HG03095 (cell line): Measurements from ENCODE around the gene KIF16B.
A peak's percentile ranks its signal among the peaks of the same experiment; 100 is the strongest.
"Not testable (repeated sequence)": the region's sequence is repeated elsewhere in the genome, so short reads cannot be mapped to it uniquely, and the experiment has no call there.

Experiments
- ATAC-seq: cut with Tn5 transposase; IDR thresholded peaks from one replicate; pipeline ENCODE4 v1.9.1; 2021; ENCODE audit warnings: moderate library complexity; ENCODE audit not compliant: unreplicated experiment

The KIF16B gene

GRCh38 chr20:16573001-16573965 is at the start of gene KIF16B:
Gene KIF16B, minus strand, starts transcription at chr20:16573448. Its CDS starts 173 bp downstream, at chr20:16573275.
- peak; percentile 78 for ATAC-seq

- no peak for ATAC-seq
Observed at GRCh38 chr20:16622501-16622900, 49.3 kb upstream of the KIF16B start.

- ATAC-seq, result no peak
Observed at GRCh38 chr20:16621435-16622141, 48.3 kb upstream of the KIF16B start.

GRCh38 chr20:16620961-16621360 is 47.7 kb upstream of the KIF16B start:
- no peak for ATAC-seq

- no peak for ATAC-seq
Observed at GRCh38 chr20:16619953-16620352, 46.7 kb upstream of the KIF16B start.

- ATAC-seq, result no peak
Observed at GRCh38 chr20:16617056-16617455, 43.8 kb upstream of the KIF16B start.

- no peak for ATAC-seq
Observed at GRCh38 chr20:16616317-16616716, 43.1 kb upstream of the KIF16B start.

- no peak for ATAC-seq
Observed at GRCh38 chr20:16615199-16615598, 42.0 kb upstream of the KIF16B start.

GRCh38 chr20:16613954-16614353 is 40.7 kb upstream of the KIF16B start:
- ATAC-seq, result no peak

- no peak for ATAC-seq
Observed at GRCh38 chr20:16612706-16613105, 39.5 kb upstream of the KIF16B start.

- no peak for ATAC-seq
Observed at GRCh38 chr20:16611817-16612216, 38.6 kb upstream of the KIF16B start.

GRCh38 chr20:16609066-16609465 is 35.8 kb upstream of the KIF16B start:
- ATAC-seq, result no peak

- no peak for ATAC-seq
Observed at GRCh38 chr20:16608277-16608650, 35.0 kb upstream of the KIF16B start.

GRCh38 chr20:16607364-16608276 is 34.4 kb upstream of the KIF16B start:
- no peak for ATAC-seq

GRCh38 chr20:16606468-16607070 is 33.3 kb upstream of the KIF16B start:
- ATAC-seq, result no peak

- no peak for ATAC-seq
Observed at GRCh38 chr20:16601047-16601446, 27.8 kb upstream of the KIF16B start.

GRCh38 chr20:16599257-16599656 is 26.0 kb upstream of the KIF16B start:
- no peak for ATAC-seq

- ATAC-seq, result no peak
Observed at GRCh38 chr20:16596991-16597390, 23.7 kb upstream of the KIF16B start.

GRCh38 chr20:16596404-16596803 is 23.2 kb upstream of the KIF16B start:
- ATAC-seq, result not testable (repeated sequence)

- no peak for ATAC-seq
Observed at GRCh38 chr20:16595376-16595775, 22.1 kb upstream of the KIF16B start.
